Measurements from ENCODE around the gene DDC. TPM values are rescaled to one million over a fixed set of nuclear protein-coding genes. Genes with fewer than 3 reads are reported as not detected.

The DDC gene
- polyA plus RNA-seq, 2 of the 4 experiments (the other 2 are of a cell fraction) = 1.3 to 2.8 TPM

DNA sequence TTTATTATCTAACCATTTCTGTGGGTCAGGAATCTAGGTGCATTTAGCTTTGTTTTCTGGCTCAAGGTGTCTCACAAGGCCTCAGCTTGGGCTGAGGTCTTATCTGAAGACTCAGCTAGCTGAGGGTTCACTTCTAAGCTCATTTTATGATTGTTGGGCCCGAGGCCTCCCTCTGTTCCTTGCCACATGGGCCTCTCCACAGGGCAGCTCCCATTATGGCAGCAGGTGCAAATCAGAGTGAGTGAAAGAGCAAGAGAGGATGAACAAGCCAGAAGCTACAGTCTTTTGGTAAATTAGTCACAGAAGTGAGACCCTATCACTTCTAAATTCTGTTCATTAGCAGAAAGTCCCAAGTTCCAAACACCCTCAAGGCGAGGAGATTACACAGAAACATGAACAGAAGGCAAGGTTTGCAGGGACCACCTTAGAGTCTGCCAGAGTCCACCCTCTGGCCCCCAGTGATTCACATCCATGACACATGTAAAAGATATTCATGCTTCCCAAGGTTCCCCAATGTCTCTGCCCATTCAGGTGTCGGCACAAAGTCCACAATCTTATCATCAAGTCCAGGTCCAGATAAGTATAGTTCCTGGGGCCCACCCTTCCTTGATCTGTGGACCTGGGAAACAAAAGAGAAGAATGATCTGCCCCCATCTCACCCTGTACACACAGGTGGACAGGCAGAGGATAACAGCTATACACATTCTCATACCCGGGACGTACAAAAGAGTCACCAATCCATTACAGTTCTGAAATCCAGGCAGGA, 138.7 kb downstream of the DDC start:
- TF ChIP-seq, protein P1, sequence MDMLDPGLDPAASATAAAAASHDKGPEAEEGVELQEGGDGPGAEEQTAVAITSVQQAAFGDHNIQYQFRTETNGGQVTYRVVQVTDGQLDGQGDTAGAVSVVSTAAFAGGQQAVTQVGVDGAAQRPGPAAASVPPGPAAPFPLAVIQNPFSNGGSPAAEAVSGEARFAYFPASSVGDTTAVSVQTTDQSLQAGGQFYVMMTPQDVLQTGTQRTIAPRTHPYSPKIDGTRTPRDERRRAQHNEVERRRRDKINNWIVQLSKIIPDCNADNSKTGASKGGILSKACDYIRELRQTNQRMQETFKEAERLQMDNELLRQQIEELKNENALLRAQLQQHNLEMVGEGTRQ (IDR thresholded peaks at IDR 0.05) = no peak
- TF ChIP-seq, protein P2, sequence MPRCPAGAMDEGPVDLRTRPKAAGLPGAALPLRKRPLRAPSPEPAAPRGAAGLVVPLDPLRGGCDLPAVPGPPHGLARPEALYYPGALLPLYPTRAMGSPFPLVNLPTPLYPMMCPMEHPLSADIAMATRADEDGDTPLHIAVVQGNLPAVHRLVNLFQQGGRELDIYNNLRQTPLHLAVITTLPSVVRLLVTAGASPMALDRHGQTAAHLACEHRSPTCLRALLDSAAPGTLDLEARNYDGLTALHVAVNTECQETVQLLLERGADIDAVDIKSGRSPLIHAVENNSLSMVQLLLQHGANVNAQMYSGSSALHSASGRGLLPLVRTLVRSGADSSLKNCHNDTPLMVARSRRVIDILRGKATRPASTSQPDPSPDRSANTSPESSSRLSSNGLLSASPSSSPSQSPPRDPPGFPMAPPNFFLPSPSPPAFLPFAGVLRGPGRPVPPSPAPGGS (IDR thresholded peaks at IDR 0.05) = no peak
- no peak for TF ChIP-seq ZFP36 (IDR thresholded peaks at IDR 0.05; ENCODE audit: borderline replicate concordance, partially characterized antibody)
- TF ChIP-seq EP300 (IDR thresholded peaks at IDR 0.05) = no peak
- TF ChIP-seq HEYL (CRISPR knock-in tag; IDR thresholded peaks at IDR 0.05) = no peak
- TF ChIP-seq EHF (CRISPR knock-in tag; IDR thresholded peaks at IDR 0.05) = no peak
- H3K4me1 ChIP-seq = no peaks in the 10 kb centered on the region
- 69% methylated on average over 5 of the region's 5 CpGs for WGBS (ENCODE audit: missing lambda C conversion rate)
- H3K4me3 ChIP-seq = no peak overlapping the region
- FAIRE-seq (no peak), ATAC-seq (no peak), DNase-seq (ENCODE audit: low read depth in 1 of 2, low spot score in 1 of 2) (no peak)
- H3K27ac ChIP-seq = no peak overlapping the region
- no peak overlapping the region for H3K4me2 ChIP-seq
- ChIA-PET CTCF (interaction anchor here (1.0 to 2.7 kb wide), 6 partner anchors 8 to 734 kb away, joined by 3 to 24 read pairs (median 6); no protein-coding TSS in a partner anchor), POLR2A (no interaction called here)
- H3K9me3 ChIP-seq = no peaks in the 10 kb centered on the region

DNA sequence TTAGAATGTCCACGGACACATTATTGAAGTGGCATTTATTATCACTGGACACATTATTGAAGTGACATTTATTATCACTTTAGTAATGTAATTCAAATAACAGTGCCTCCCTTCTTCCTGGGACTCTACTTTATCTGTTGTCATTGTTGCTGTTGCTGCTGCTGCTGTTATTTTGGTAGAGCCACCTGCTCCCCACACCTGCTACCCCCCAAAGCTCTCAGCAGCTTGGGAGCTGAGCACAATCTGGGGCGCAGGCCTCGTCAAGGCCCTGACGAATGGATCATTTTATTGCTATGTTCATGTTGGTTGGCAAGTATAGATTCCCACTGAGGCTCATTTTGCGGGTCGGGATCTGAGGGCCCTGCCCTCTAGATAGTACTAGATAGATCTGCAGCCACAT, 139.9 kb downstream of the DDC start:
- no peak for FAIRE-seq
- no peak for DNase-seq (ENCODE audit: low read depth in 1 of 2, low spot score in 1 of 2)
- CTCF ChIA-PET = interaction anchor here (0.7 kb wide), 1 partner anchor 9 kb away, joined by 3 read pairs; no protein-coding TSS in a partner anchor
- POLR2A ChIA-PET = no interaction called here
- Histone ChIP-seq H3K27ac (no peak overlapping the region), H3K4me3 (no peak overlapping the region), H3K9me3 (no peaks in the 10 kb centered on the region), H3K4me1 (no peaks in the 10 kb centered on the region), H3K4me2 (no peak overlapping the region)
- ATAC-seq = no peak
- TF ChIP-seq EP300 (IDR thresholded peaks at IDR 0.05) (no peak), ESRRA (IDR thresholded peaks at IDR 0.05; ENCODE audit: borderline replicate concordance, low read length) (no peak), FOSL2 (IDR thresholded peaks at IDR 0.05) (no peak), FOSL2 (CRISPR knock-in tag; IDR thresholded peaks at IDR 0.05) (no peak), NPAS2 (CRISPR knock-in tag; IDR thresholded peaks at IDR 0.05; ENCODE audit: borderline replicate concordance) (no peak), RCOR1 (IDR thresholded peaks at IDR 0.05; ENCODE audit: low read depth, low read length) (no peak)
- TF ChIP-seq, protein P3, sequence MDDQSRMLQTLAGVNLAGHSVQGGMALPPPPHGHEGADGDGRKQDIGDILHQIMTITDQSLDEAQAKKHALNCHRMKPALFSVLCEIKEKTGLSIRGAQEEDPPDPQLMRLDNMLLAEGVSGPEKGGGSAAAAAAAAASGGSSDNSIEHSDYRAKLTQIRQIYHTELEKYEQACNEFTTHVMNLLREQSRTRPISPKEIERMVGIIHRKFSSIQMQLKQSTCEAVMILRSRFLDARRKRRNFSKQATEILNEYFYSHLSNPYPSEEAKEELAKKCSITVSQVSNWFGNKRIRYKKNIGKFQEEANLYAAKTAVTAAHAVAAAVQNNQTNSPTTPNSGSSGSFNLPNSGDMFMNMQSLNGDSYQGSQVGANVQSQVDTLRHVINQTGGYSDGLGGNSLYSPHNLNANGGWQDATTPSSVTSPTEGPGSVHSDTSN (IDR thresholded peaks at IDR 0.05) = no peak
- TF ChIP-seq, protein P2 (IDR thresholded peaks at IDR 0.05) = no peak
- TF ChIP-seq, protein P1 (IDR thresholded peaks at IDR 0.05) = no peak
- WGBS (ENCODE audit: missing lambda C conversion rate) = 67% methylated on average over 6 of the region's 6 CpGs

DNA sequence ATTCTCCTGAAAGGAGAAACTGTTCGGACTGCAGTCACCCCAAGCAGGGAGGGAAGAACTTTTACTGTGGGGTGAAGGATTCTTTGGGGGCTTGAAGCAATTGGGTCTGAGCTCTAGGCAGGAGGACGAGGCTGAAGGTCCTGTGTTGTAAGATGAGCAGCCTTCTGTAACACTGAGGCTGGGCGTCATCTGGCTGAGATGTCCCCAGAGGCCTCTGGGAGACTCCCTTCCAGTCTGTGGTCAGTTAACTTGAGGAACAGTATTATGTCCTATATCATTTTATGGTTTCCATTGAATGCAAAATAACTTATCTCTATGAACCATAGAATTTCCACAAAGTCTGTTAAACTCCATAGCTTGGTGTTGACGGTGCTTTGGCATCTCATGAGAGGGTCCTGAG, 141.3 kb downstream of the DDC start:
- ChIA-PET POLR2A (no interaction called here), CTCF (interaction anchor here (0.9 to 1.1 kb wide), 3 partner anchors 10 to 218 kb away, joined by 3 to 4 read pairs (median 3); no protein-coding TSS in a partner anchor)
- H3K27ac ChIP-seq = no peak overlapping the region
- no peaks in the 10 kb centered on the region for H3K4me1 ChIP-seq
- no peak overlapping the region for H3K4me3 ChIP-seq
- H3K4me2 ChIP-seq = no peak overlapping the region
- no peak for FAIRE-seq
- no peak for ATAC-seq
- TF ChIP-seq JUNB (IDR thresholded peaks at IDR 0.05) (no peak), EHMT2 (IDR thresholded peaks at IDR 0.05; ENCODE audit: low read depth) (no peak), SREBF2 (IDR thresholded peaks at IDR 0.05) (no peak), CBX8 (IDR thresholded peaks at IDR 0.05) (no peak)
- TF ChIP-seq, protein P4, sequence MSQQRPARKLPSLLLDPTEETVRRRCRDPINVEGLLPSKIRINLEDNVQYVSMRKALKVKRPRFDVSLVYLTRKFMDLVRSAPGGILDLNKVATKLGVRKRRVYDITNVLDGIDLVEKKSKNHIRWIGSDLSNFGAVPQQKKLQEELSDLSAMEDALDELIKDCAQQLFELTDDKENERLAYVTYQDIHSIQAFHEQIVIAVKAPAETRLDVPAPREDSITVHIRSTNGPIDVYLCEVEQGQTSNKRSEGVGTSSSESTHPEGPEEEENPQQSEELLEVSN (IDR thresholded peaks at IDR 0.05; ENCODE audit: borderline replicate concordance, low read depth) = no peak
- 28% methylated on average over 4 of the region's 4 CpGs for WGBS (ENCODE audit: missing lambda C conversion rate)
- DNase-seq (ENCODE audit: low read depth in 1 of 2, low spot score in 1 of 2) = no peak
- no peaks in the 10 kb centered on the region for H3K9me3 ChIP-seq
